ENCODE measurements around the gene KIAA1671.

The KIAA1671 gene

GRCh38 chr22:25162561-25162960 is 210.0 kb downstream of the KIAA1671 start:
- DNase-seq (ENCODE audit: low spot score), result no peak
- in situ Hi-C loops (cut with MboI; ENCODE audit: low sequenced_read_pairs, unreplicated experiment), result no loop called here
- no peak for TF ChIP-seq CTCF (IDR thresholded peaks at IDR 0.05; ENCODE audit: borderline replicate concordance, control extremely low read depth, extremely low read depth, insufficient read depth, missing control alignments)

- in situ Hi-C loops (cut with MboI; ENCODE audit: low sequenced_read_pairs, unreplicated experiment), result no loop called here
- no peak for TF ChIP-seq CTCF (IDR thresholded peaks at IDR 0.05; ENCODE audit: borderline replicate concordance, control extremely low read depth, extremely low read depth, insufficient read depth, missing control alignments)
- DNase-seq (ENCODE audit: low spot score), result no peak
These were observed 213.3 kb downstream of the KIAA1671 start for GRCh38 chr22:25165785-25166184.

- no peak for TF ChIP-seq CTCF (IDR thresholded peaks at IDR 0.05; ENCODE audit: borderline replicate concordance, control extremely low read depth, extremely low read depth, insufficient read depth, missing control alignments)
- no peak for DNase-seq (ENCODE audit: low spot score)
- in situ Hi-C loops (cut with MboI; ENCODE audit: low sequenced_read_pairs, unreplicated experiment), result no loop called here
These were observed 213.9 kb downstream of the KIAA1671 start for GRCh38 chr22:25166266-25167040.

- DNase-seq (ENCODE audit: low spot score), result no peak
- in situ Hi-C loops (cut with MboI; ENCODE audit: low sequenced_read_pairs, unreplicated experiment), result no loop called here
- TF ChIP-seq CTCF (IDR thresholded peaks at IDR 0.05; ENCODE audit: borderline replicate concordance, control extremely low read depth, extremely low read depth, insufficient read depth, missing control alignments), result no peak
These were observed 214.6 kb downstream of the KIAA1671 start for GRCh38 chr22:25167082-25167481.

- TF ChIP-seq CTCF (IDR thresholded peaks at IDR 0.05; ENCODE audit: borderline replicate concordance, control extremely low read depth, extremely low read depth, insufficient read depth, missing control alignments), result no peak
- DNase-seq (ENCODE audit: low spot score), result no peak
- in situ Hi-C loops (cut with MboI; ENCODE audit: low sequenced_read_pairs, unreplicated experiment), result no loop called here
These were observed 215.5 kb downstream of the KIAA1671 start for GRCh38 chr22:25167834-25168601.

- in situ Hi-C loops (cut with MboI; ENCODE audit: low sequenced_read_pairs, unreplicated experiment), result no loop called here
- no peak for DNase-seq (ENCODE audit: low spot score)
- TF ChIP-seq CTCF (IDR thresholded peaks at IDR 0.05; ENCODE audit: borderline replicate concordance, control extremely low read depth, extremely low read depth, insufficient read depth, missing control alignments), result no peak
These were observed 216.9 kb downstream of the KIAA1671 start for GRCh38 chr22:25169278-25170031.

Measured in GM13976 (cell line).